ENCODE data around the gene CHST3. TPM values are rescaled to one million over a fixed set of nuclear protein-coding genes. Genes with fewer than 3 reads are reported as not detected.

CHST3 gene
- total and polyA plus RNA-seq, 2 experiments from 2014 or later = 0.94 to 8.3 TPM

DNA sequence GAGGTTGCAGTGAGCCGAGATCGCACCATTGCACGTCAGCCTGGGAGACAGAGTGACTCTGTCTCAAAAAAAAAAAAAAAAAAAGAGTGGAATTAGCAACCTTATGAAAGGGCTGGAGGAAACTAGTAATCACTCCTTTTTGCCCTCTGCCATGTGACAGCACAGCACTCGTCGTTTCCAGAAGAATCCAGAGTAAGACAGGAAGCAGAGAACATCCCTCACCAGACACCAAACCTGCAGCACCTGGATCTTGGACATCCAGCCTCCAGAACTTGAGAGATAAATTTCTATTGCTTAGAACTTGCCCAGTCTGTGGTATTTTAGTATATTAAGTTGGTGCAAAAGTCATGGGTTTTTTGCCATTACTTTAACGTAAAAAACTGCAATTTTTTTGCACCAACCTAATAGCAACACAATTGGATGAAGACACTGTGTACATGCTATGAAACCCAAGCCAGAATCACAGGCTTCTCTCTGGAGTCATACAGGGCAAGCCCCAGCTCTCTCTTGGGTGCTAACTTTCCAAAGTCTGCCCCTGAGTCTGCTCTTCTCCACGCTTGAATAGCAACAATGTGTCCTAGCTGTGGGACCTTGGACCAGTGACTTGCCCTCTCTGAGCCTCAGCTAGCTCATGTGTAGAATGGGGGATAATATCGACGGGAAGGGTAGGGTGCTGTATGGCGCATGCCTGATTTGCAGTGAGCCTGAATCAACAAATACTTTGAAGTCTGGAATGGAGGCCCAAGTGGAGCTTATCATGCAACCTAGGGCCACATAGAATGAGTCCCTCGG, 55.1 kb downstream of the CHST3 start:
- H3K9me2 ChIP-seq (ENCODE audit: insufficient read depth) = no peaks in the 10 kb centered on the region
- H3K4me1 Mint-ChIP-seq = peaks cover 5% of the 10 kb centered on the region; the same call in 2 of the 3 replicates
- H3K36me3 ChIP-seq (ENCODE audit: insufficient read depth) = no peaks in the 10 kb centered on the region
- H2AFZ ChIP-seq = no peak overlapping the region
- no peak overlapping the region for H3K4me3 Mint-ChIP-seq
- no peak for ATAC-seq
- no peak overlapping the region for H3K4me2 ChIP-seq
- no peak overlapping the region for H3K4me3 ChIP-seq
- H3K27ac ChIP-seq (ENCODE audit: low read depth) = no peak overlapping the region
- no peaks in the 10 kb centered on the region for H3K79me2 ChIP-seq (replicated peaks; ENCODE audit: insufficient read depth)
- no peaks in the 10 kb centered on the region for H3F3A ChIP-seq (replicated peaks; ENCODE audit: low read depth)
- no peaks in the 10 kb centered on the region for H4K20me1 ChIP-seq (replicated peaks; ENCODE audit: insufficient read depth)
- H3K4me1 ChIP-seq (ENCODE audit: insufficient read depth) = no peaks in the 10 kb centered on the region
- TF ChIP-seq EZH2phosphoT487 (IDR thresholded peaks at IDR 0.05; ENCODE audit: unreplicated experiment) (no peak), STAT1 (IDR thresholded peaks at IDR 0.05; ENCODE audit: unreplicated experiment) (no peak), CREB1 (CRISPR knock-in tag; IDR thresholded peaks at IDR 0.05; ENCODE audit: low read depth) (no peak), ZNF331 (CRISPR knock-in tag; IDR thresholded peaks at IDR 0.05; ENCODE audit: low read depth) (no peak)
- TF ChIP-seq, protein P1, sequence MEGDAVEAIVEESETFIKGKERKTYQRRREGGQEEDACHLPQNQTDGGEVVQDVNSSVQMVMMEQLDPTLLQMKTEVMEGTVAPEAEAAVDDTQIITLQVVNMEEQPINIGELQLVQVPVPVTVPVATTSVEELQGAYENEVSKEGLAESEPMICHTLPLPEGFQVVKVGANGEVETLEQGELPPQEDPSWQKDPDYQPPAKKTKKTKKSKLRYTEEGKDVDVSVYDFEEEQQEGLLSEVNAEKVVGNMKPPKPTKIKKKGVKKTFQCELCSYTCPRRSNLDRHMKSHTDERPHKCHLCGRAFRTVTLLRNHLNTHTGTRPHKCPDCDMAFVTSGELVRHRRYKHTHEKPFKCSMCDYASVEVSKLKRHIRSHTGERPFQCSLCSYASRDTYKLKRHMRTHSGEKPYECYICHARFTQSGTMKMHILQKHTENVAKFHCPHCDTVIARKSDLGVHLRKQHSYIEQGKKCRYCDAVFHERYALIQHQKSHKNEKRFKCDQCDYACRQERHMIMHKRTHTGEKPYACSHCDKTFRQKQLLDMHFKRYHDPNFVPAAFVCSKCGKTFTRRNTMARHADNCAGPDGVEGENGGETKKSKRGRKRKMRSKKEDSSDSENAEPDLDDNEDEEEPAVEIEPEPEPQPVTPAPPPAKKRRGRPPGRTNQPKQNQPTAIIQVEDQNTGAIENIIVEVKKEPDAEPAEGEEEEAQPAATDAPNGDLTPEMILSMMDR (conservative IDR thresholded peaks at IDR 0.05; ENCODE audit: low read depth in 2 of 2) = no peak
- TF ChIP-seq, protein P2, sequence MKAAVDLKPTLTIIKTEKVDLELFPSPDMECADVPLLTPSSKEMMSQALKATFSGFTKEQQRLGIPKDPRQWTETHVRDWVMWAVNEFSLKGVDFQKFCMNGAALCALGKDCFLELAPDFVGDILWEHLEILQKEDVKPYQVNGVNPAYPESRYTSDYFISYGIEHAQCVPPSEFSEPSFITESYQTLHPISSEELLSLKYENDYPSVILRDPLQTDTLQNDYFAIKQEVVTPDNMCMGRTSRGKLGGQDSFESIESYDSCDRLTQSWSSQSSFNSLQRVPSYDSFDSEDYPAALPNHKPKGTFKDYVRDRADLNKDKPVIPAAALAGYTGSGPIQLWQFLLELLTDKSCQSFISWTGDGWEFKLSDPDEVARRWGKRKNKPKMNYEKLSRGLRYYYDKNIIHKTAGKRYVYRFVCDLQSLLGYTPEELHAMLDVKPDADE (IDR thresholded peaks at IDR 0.05) = no peak
- no peaks in the 10 kb centered on the region for H3K36me3 Mint-ChIP-seq (ENCODE audit: low read depth)
- no peaks in the 10 kb centered on the region for H3K27me3 ChIP-seq (ENCODE audit: insufficient read depth)
- H3K27me3 Mint-ChIP-seq (ENCODE audit: insufficient read depth, low read depth, poor library complexity) = peaks cover 10% of the 10 kb centered on the region
- no peak for DNase-seq (ENCODE audit: low spot score)
- no peaks in the 10 kb centered on the region for H3K9me3 Mint-ChIP-seq
- H3K27ac Mint-ChIP-seq = no peak overlapping the region

- peaks cover 5% of the 10 kb centered on the region; the same call in 2 of the 3 replicates for H3K4me1 Mint-ChIP-seq
- Histone ChIP-seq H3K27ac (ENCODE audit: low read depth) (no peak overlapping the region), H3K4me3 (no peak overlapping the region), H3K79me2 (replicated peaks; ENCODE audit: insufficient read depth) (no peaks in the 10 kb centered on the region), H3K9me2 (ENCODE audit: insufficient read depth) (no peaks in the 10 kb centered on the region), H3F3A (replicated peaks; ENCODE audit: low read depth) (no peaks in the 10 kb centered on the region), H3K27me3 (ENCODE audit: insufficient read depth) (no peaks in the 10 kb centered on the region), H2AFZ (no peak overlapping the region), H3K4me2 (no peak overlapping the region), H3K36me3 (ENCODE audit: insufficient read depth) (no peaks in the 10 kb centered on the region), H4K20me1 (replicated peaks; ENCODE audit: insufficient read depth) (no peaks in the 10 kb centered on the region), H3K4me1 (ENCODE audit: insufficient read depth) (no peaks in the 10 kb centered on the region)
- ATAC-seq (no peak), DNase-seq (ENCODE audit: low spot score) (no peak)
- H3K27ac Mint-ChIP-seq = no peak overlapping the region
- no peak overlapping the region for H3K4me3 Mint-ChIP-seq
- H3K27me3 Mint-ChIP-seq (ENCODE audit: insufficient read depth, low read depth, poor library complexity) = peaks cover 6% of the 10 kb centered on the region
- H3K36me3 Mint-ChIP-seq (ENCODE audit: low read depth) = no peaks in the 10 kb centered on the region
- H3K9me3 Mint-ChIP-seq = no peaks in the 10 kb centered on the region
- TF ChIP-seq EZH2phosphoT487 (IDR thresholded peaks at IDR 0.05; ENCODE audit: unreplicated experiment) = no peak
- no peak for TF ChIP-seq STAT1 (IDR thresholded peaks at IDR 0.05; ENCODE audit: unreplicated experiment)
- no peak for TF ChIP-seq NANOG (IDR thresholded peaks at IDR 0.05; ENCODE audit: borderline replicate concordance)
- no peak for TF ChIP-seq ZNF114 (CRISPR knock-in tag; IDR thresholded peaks at IDR 0.05)
- TF ChIP-seq, protein P3, sequence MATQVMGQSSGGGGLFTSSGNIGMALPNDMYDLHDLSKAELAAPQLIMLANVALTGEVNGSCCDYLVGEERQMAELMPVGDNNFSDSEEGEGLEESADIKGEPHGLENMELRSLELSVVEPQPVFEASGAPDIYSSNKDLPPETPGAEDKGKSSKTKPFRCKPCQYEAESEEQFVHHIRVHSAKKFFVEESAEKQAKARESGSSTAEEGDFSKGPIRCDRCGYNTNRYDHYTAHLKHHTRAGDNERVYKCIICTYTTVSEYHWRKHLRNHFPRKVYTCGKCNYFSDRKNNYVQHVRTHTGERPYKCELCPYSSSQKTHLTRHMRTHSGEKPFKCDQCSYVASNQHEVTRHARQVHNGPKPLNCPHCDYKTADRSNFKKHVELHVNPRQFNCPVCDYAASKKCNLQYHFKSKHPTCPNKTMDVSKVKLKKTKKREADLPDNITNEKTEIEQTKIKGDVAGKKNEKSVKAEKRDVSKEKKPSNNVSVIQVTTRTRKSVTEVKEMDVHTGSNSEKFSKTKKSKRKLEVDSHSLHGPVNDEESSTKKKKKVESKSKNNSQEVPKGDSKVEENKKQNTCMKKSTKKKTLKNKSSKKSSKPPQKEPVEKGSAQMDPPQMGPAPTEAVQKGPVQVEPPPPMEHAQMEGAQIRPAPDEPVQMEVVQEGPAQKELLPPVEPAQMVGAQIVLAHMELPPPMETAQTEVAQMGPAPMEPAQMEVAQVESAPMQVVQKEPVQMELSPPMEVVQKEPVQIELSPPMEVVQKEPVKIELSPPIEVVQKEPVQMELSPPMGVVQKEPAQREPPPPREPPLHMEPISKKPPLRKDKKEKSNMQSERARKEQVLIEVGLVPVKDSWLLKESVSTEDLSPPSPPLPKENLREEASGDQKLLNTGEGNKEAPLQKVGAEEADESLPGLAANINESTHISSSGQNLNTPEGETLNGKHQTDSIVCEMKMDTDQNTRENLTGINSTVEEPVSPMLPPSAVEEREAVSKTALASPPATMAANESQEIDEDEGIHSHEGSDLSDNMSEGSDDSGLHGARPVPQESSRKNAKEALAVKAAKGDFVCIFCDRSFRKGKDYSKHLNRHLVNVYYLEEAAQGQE (IDR thresholded peaks at IDR 0.05; ENCODE audit: unreplicated experiment) = no peak
- TF ChIP-seq, protein P2 (IDR thresholded peaks at IDR 0.05) = no peak
- TF ChIP-seq, protein P1 (conservative IDR thresholded peaks at IDR 0.05; ENCODE audit: low read depth in 2 of 2) = no peak
Measured at GRCh38 chr10:72020914-72021809, 57.0 kb downstream of the CHST3 start.

Measured in GM23338 (cell line).